ENCODE measurements around the gene C2orf42.

- TF ChIP-seq FOXA1 (IDR thresholded peaks at IDR 0.05), result no peak
- TF ChIP-seq FOXK2 (IDR thresholded peaks at IDR 0.05), result no peak
- TF ChIP-seq, protein P1, sequence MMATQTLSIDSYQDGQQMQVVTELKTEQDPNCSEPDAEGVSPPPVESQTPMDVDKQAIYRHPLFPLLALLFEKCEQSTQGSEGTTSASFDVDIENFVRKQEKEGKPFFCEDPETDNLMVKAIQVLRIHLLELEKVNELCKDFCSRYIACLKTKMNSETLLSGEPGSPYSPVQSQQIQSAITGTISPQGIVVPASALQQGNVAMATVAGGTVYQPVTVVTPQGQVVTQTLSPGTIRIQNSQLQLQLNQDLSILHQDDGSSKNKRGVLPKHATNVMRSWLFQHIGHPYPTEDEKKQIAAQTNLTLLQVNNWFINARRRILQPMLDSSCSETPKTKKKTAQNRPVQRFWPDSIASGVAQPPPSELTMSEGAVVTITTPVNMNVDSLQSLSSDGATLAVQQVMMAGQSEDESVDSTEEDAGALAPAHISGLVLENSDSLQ (IDR thresholded peaks at IDR 0.05), result peak; percentile 82
- TF ChIP-seq TARDBP (IDR thresholded peaks at IDR 0.05), result no peak
- no peak for TF ChIP-seq HDGF (IDR thresholded peaks at IDR 0.05; ENCODE audit: borderline replicate concordance)
- TF ChIP-seq CTBP1 (IDR thresholded peaks at IDR 0.05; ENCODE audit: borderline replicate concordance), result no peak
- TF ChIP-seq SUZ12 (IDR thresholded peaks at IDR 0.05), result no peak
Observed at GRCh38 chr2:70143314-70144150, 47.3 kb downstream of the C2orf42 start.

All from HEK293T (cell line).